GM12872 (cell line): ENCODE measurements around the gene GUCY1B1.

Source experiments
- TF ChIP-seq, protein P1 (sequence below): IDR thresholded peaks from 3 replicates; pipeline ENCODE4 v1.5.1; 2011; ENCODE audit warnings: low read depth, mild to moderate bottlenecking, low read length, moderate library complexity; ENCODE audit not compliant: insufficient read depth

Gene GUCY1B1

DNA sequence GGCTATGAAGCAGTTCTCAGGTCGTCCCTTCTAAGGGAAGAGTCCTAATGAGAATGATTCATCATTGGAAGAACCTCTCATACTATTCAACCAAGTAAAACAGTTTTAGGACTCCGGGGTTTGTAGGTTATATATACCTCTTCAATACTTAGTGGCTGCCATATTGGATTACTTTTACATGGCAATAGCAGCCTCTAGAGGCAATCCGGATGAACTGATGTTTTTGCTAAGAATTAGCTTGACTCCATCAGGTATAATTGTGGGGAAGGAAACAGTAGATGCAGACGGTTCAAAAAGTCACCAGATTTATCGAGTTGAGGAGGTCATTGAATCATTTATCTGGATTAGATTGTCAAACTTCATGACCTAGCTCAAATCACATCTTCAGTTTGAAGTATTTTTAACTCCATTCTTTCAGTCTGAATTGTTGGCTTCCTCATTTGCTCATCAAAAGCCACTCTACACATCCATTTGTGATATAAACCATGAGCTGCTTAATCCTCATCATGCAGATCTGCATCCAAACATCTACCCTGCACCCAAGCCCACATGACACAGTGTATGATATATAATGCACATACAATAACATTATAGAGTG lies 28.4 kb downstream of the GUCY1B1 start:
- TF ChIP-seq, protein P1, sequence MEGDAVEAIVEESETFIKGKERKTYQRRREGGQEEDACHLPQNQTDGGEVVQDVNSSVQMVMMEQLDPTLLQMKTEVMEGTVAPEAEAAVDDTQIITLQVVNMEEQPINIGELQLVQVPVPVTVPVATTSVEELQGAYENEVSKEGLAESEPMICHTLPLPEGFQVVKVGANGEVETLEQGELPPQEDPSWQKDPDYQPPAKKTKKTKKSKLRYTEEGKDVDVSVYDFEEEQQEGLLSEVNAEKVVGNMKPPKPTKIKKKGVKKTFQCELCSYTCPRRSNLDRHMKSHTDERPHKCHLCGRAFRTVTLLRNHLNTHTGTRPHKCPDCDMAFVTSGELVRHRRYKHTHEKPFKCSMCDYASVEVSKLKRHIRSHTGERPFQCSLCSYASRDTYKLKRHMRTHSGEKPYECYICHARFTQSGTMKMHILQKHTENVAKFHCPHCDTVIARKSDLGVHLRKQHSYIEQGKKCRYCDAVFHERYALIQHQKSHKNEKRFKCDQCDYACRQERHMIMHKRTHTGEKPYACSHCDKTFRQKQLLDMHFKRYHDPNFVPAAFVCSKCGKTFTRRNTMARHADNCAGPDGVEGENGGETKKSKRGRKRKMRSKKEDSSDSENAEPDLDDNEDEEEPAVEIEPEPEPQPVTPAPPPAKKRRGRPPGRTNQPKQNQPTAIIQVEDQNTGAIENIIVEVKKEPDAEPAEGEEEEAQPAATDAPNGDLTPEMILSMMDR = peak; percentile 85

DNA sequence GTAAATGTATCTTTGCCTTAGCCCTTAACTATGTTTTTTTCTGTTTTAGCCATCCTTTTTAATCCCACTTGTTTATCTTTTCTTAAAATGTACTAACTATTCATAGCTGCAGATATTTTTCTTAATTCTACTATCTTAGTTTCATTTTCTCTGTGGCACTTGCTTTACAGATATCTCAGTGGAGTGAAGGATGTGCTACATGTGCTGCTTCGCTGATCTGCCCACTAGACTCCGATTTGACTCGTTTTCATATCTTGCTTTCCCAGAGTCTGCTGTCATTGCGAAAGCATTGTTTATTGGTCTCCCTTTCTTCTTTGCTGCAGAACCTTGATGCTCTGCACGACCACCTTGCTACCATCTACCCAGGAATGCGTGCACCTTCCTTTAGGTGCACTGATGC lies 30.6 kb downstream of the GUCY1B1 start:
- TF ChIP-seq, protein P1 = no peak

DNA sequence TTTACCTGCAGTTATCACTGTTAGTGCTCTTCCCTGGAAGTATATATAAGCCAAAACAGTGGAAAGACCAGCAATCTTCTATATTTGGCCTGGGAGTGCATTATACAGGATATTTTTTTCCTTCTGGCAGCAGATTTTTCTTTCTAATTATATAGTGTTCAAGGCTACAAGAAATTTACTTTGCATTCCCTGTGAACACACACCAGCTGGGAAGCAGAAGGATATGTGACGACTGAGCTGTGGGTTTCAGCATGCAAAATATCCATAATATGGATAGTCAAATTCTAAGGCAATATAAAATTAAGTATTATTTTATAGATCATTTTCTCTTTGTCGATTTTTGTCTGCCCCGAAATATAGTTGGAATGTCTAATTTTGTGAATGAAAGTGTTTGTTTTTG lies 31.2 kb downstream of the GUCY1B1 start:
- TF ChIP-seq, protein P1 = no peak

DNA sequence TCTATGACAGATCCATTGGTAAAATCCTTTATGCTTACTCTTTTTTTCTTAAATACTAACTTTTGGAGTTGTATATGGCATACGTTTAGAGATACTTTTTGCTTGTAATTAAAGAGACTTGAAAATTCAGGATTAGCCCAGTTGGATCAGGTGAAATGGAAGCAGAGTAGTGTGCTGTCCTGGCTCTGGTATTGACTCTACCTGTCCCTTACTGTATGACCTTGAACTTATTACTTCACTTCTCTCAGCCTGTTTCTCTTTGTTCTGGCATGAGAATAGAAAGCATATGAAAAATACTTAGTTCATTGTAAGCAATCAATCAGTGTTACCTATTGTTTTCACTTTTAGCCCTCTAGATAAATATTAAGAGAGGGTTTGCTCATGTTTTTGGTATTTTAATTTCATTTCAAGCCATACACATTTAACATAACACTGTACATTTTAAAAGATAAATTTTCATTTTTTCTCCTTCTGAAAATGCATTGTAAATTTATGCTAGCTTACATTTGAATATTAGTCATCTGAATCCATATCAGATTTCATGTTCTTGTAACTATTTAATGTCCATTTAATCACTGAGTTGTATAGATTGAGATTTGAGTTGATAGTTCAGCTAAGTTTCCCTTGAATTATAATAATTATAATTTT lies 35.9 kb downstream of the GUCY1B1 start:
- TF ChIP-seq, protein P1 = no peak

DNA sequence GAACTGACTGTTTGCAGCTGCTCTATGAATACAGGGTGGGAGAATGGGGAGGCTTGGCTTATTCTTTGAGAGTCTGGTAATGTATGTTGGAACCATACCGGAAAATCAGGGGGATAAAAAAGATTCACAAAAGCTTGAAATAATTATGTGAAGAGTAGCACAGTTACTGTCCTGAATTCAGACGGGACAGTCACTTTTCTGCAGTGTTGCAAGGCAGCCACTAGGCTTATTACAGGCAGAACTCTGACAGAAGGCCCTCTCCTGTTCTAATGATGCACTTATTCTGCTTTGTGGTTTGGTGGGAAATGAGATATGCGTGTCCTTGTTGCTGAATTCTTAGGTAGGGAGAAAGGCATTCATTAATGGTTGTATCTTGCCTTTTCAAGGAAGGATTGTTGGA lies 37.2 kb downstream of the GUCY1B1 start:
- TF ChIP-seq, protein P1 = peak; percentile 70

DNA sequence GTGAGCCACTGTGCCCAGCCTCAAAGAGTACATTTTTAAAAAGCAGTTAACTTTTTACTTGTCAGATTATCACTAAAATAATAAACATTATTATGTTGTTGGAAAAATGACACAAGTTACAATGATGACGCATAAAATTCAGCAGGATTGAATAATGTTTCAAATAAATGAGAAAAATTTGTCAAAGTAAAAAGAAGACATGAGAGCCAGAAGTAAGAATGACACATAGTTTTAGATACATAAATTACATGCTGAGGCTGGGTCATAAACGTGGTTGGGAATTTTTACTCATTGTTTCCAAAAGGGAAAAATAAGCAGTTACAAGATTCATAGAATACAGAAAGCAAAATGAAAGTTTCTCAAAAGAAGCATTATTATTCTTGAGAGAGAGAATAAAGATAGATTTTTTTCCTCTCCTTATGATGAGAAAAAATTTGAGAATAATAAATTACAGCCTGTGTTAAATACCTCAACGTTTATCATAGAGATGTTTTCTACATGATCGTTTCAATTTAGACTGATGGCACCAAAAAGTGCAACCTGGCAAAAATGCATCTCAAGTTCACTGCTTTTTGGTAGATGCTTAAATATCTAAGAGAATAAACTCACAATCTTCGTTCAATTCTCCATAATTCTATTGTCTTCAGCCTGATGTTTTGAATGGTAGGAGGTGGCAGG lies 40.4 kb downstream of the GUCY1B1 start:
- TF ChIP-seq, protein P1 = no peak

DNA sequence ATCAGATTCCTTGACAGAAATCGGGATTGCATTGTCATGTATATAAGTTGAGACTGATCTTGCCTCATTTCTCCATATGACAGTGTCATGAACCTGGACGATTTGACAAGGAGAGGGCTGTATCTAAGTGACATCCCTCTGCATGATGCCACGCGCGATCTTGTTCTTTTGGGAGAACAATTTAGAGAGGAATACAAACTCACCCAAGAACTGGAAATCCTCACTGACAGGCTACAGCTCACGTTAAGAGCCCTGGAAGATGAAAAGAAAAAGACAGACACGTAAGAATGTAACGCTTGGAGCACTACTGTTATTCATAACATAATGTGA lies 40.9 kb downstream of the GUCY1B1 start:
- TF ChIP-seq, protein P1 = no peak
